Calu3 (cell line): ENCODE results near the gene FCHSD2. TPM values are rescaled to one million over a fixed set of nuclear protein-coding genes. Genes with fewer than 3 reads are reported as not detected.

Experiments
- BruUV-seq: library from RNA; stranded (reverse); fragments of 400-500 nt; replicated peaks from 2 replicates; lab custom pipeline; 2021; lab: Mats Ljungman, UMichigan
- CTCF ChIA-PET: fragments of 300-600 bp; sonication (Branson Sonifier 250); formaldehyde crosslinking; loops from one replicate; lab custom pipeline; 2022; ENCODE audit warnings: antibody characterized with exemption; lab: Charles Lee
- DNase-seq: peaks from one replicate; pipeline ENCODE4 v3.0.0; 2022
- H3K27ac Mint-ChIP-seq: one replicate; pipeline ENCODE4 v1.8.0; 2022; ENCODE audit warnings: mixed read lengths; ENCODE audit not compliant: unreplicated experiment
- H3K27me3 Mint-ChIP-seq: one replicate; pipeline ENCODE4 v1.8.0; 2022; ENCODE audit warnings: mixed read lengths; ENCODE audit not compliant: unreplicated experiment
- H3K36me3 Mint-ChIP-seq: one replicate; pipeline ENCODE4 v1.8.0; 2022; ENCODE audit warnings: mild to moderate bottlenecking, moderate library complexity, mixed read lengths; ENCODE audit not compliant: insufficient read depth, unreplicated experiment
- H3K4me1 Mint-ChIP-seq: one replicate; pipeline ENCODE4 v1.8.0; 2022; ENCODE audit warnings: mild to moderate bottlenecking, low read depth, mixed read lengths; ENCODE audit not compliant: unreplicated experiment
- H3K4me3 Mint-ChIP-seq: one replicate; pipeline ENCODE4 v1.8.0; 2022; ENCODE audit warnings: mild to moderate bottlenecking, low read depth, moderate library complexity, mixed read lengths; ENCODE audit not compliant: unreplicated experiment
- H3K9me3 Mint-ChIP-seq: one replicate; pipeline ENCODE4 v1.8.0; 2022; ENCODE audit warnings: low read depth, mixed read lengths; ENCODE audit not compliant: unreplicated experiment
- CTCF ChIP-seq: fragments of 200-600 bp; IDR thresholded peaks from one replicate; pipeline ENCODE4 v1.8.0; 2022; ENCODE audit warnings: antibody characterized with exemption; ENCODE audit not compliant: unreplicated experiment
- intact Hi-C: fragments of 100-400 bp; cut with micrococcal nuclease; formaldehyde crosslinking; loops from one replicate; pipeline ENCODE4 v1.10.0; 2022; ENCODE audit not compliant: unreplicated experiment
- total RNA-seq: library from RNA; stranded (reverse); gene quantifications from 2 replicates; pipeline ENCODE4 v1.2.3, GENCODE V29; 2022

Gene FCHSD2
- total RNA-seq, 1 experiment from 2014 or later, result 16.2 TPM

- no peak for DNase-seq
- no peaks in the 10 kb centered on the region for H3K36me3 Mint-ChIP-seq
- CTCF ChIA-PET, result no interaction called here
- no peak for TF ChIP-seq CTCF
- no TSS peak for BruUV-seq
- no peaks in the 10 kb centered on the region for H3K4me1 Mint-ChIP-seq
- intact Hi-C loops, result no loop called here
- H3K9me3 Mint-ChIP-seq, result no peaks in the 10 kb centered on the region
- no peak overlapping the region for H3K27ac Mint-ChIP-seq
- H3K4me3 Mint-ChIP-seq, result no peak overlapping the region
- no peaks in the 10 kb centered on the region for H3K27me3 Mint-ChIP-seq
These were observed 244.6 kb downstream of the FCHSD2 start for GRCh38 chr11:72897506-72897905.

- intact Hi-C loops, result no loop called here
- Mint-ChIP-seq H3K27me3 (no peaks in the 10 kb centered on the region), H3K27ac (no peak overlapping the region), H3K36me3 (no peaks in the 10 kb centered on the region), H3K9me3 (no peaks in the 10 kb centered on the region), H3K4me3 (no peak overlapping the region), H3K4me1 (no peaks in the 10 kb centered on the region)
- no peak for TF ChIP-seq CTCF
- no TSS peak for BruUV-seq
- CTCF ChIA-PET, result no interaction called here
- DNase-seq, result no peak
These were observed 245.7 kb downstream of the FCHSD2 start for GRCh38 chr11:72896431-72896830.

- TF ChIP-seq CTCF, result no peak
- Mint-ChIP-seq H3K27me3 (no peaks in the 10 kb centered on the region), H3K36me3 (no peaks in the 10 kb centered on the region), H3K9me3 (no peaks in the 10 kb centered on the region), H3K4me3 (no peak overlapping the region), H3K27ac (no peak overlapping the region), H3K4me1 (no peaks in the 10 kb centered on the region)
- no TSS peak for BruUV-seq
- intact Hi-C loops, result no loop called here
- CTCF ChIA-PET, result interaction anchor here (1.2 kb wide), 2 partner anchors 11 to 252 kb away, joined by 3 to 7 read pairs; partner anchors contain the start of gene FCHSD2
- no peak for DNase-seq
These were observed 251.2 kb downstream of the FCHSD2 start for GRCh38 chr11:72890881-72891280.

- DNase-seq, result no peak
- no peak overlapping the region for H3K4me3 Mint-ChIP-seq
- no peaks in the 10 kb centered on the region for H3K36me3 Mint-ChIP-seq
- H3K27me3 Mint-ChIP-seq, result no peaks in the 10 kb centered on the region
- intact Hi-C loops, result no loop called here
- TF ChIP-seq CTCF, result no peak
- no peak overlapping the region for H3K27ac Mint-ChIP-seq
- CTCF ChIA-PET, result no interaction called here
- no peaks in the 10 kb centered on the region for H3K9me3 Mint-ChIP-seq
- BruUV-seq, result no TSS peak
- no peaks in the 10 kb centered on the region for H3K4me1 Mint-ChIP-seq
These were observed 255.5 kb downstream of the FCHSD2 start for GRCh38 chr11:72886619-72887018.
